GM21723 (cell line): ENCODE results near the gene ZFP1.
"Not testable (repeated sequence)": the region's sequence is repeated elsewhere in the genome, so short reads cannot be mapped to it uniquely, and the experiment has no call there.

ENCODE experiments used
- ATAC-seq: cut with Tn5 transposase; IDR thresholded peaks from one replicate; pipeline ENCODE4 v1.9.1; 2021; ENCODE audit warnings: mild to moderate bottlenecking, moderate library complexity; ENCODE audit not compliant: unreplicated experiment

ZFP1 gene

GRCh38 chr16:75112734-75113491, 35.4 kb upstream of the ZFP1 start:
- ATAC-seq = no peak

- ATAC-seq = no peak
Observed at GRCh38 chr16:75113541-75114121, 34.7 kb upstream of the ZFP1 start.

- ATAC-seq = no peak
Observed at GRCh38 chr16:75114179-75114945, 34.0 kb upstream of the ZFP1 start.

GRCh38 chr16:75114946-75115825, 33.1 kb upstream of the ZFP1 start:
- no peak for ATAC-seq

GRCh38 chr16:75116081-75116910, 32.0 kb upstream of the ZFP1 start, which contains the start of gene LDHD:
Gene LDHD (minus strand): TSS chr16:75116780. CDS start chr16:75116720, 60 bp downstream.
- ATAC-seq = no peak

- no peak for ATAC-seq
Observed at GRCh38 chr16:75116911-75117245, 31.4 kb upstream of the ZFP1 start.

- ATAC-seq = no peak
Observed at GRCh38 chr16:75118943-75119539, 29.3 kb upstream of the ZFP1 start.

- no peak for ATAC-seq
Observed at GRCh38 chr16:75120253-75120652, 28.1 kb upstream of the ZFP1 start.

GRCh38 chr16:75121949-75122568, 26.3 kb upstream of the ZFP1 start:
- ATAC-seq = no peak

- no peak for ATAC-seq
Observed at GRCh38 chr16:75122609-75123008, 25.7 kb upstream of the ZFP1 start.

- no peak for ATAC-seq
Observed at GRCh38 chr16:75127713-75128415, 20.5 kb upstream of the ZFP1 start.

- ATAC-seq = not testable (repeated sequence)
Observed at GRCh38 chr16:75129421-75130149, 18.7 kb upstream of the ZFP1 start.

GRCh38 chr16:75130150-75130771, 18.1 kb upstream of the ZFP1 start:
- no peak for ATAC-seq

GRCh38 chr16:75131081-75131480, 17.2 kb upstream of the ZFP1 start:
- no peak for ATAC-seq

GRCh38 chr16:75138233-75138632, 10.1 kb upstream of the ZFP1 start:
- no peak for ATAC-seq

GRCh38 chr16:75138636-75139035, 9.7 kb upstream of the ZFP1 start:
- ATAC-seq = no peak

GRCh38 chr16:75139498-75139897, 8.8 kb upstream of the ZFP1 start:
- ATAC-seq = no peak

- no peak for ATAC-seq
Observed at GRCh38 chr16:75143941-75144340, 4.4 kb upstream of the ZFP1 start.
